Activated CD4-positive, alpha-beta T cell treated with anti-CD3 and anti-CD28 coated beads, Interleukin-2, amount 50 U/mL, for 24 hours (primary cell): ENCODE measurements around the gene BABAM1.
A peak's percentile ranks its signal among the peaks of the same experiment; 100 is the strongest.

Source experiments
- DNase-seq, 2 donors: peaks; one replicate each; pipeline ENCODE4 v3.0.0-alpha.2; 2020; ENCODE audit warnings: low read depth in 1 of 2, low spot score in 1 of 2

BABAM1 gene

GRCh38 chr19:17243211-17243829 lies 23.9 kb upstream of the BABAM1 start:
- no peak for DNase-seq

DNA sequence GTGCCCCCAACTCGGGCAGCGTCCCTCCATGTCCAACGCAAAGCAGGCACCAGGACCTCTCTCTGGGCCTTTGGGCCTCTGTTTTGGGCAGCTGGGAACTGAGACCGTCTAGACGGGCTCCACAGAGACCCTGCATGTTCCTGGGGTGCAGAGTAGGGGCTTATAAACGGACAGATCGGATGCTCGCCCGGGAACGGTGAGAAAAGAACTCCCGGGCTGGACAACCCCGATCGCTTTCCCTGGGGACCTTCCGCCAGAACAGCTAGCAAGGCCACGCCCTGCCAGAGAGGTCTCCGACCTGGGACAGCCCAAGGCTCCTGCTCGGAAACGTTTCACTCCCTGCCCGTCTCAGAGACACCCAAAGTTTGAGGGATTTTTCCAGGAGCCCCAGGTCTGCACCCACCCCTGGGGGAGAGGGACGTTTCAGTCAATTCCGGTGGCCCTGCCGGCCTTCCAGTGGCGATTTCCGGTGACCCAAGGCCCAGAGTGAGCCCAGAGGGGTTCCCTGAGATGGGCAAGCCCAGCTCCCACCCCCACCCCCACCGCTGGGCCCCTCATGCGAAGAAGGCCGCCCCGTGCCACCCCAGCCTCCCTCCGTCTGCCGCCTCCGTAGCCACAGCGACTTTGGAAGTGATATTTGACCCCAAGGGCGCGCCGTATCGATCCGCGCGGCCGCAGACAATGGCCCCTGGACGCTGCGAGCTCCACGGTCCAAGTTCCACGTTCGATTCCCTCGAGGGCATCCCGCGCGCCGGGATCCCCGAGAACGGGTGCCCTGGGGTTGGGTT lies 23.2 kb upstream of the BABAM1 start:
- DNase-seq, result no peak

- DNase-seq, result no peak
Measured at GRCh38 chr19:17244618-17245534, 22.4 kb upstream of the BABAM1 start.

DNA sequence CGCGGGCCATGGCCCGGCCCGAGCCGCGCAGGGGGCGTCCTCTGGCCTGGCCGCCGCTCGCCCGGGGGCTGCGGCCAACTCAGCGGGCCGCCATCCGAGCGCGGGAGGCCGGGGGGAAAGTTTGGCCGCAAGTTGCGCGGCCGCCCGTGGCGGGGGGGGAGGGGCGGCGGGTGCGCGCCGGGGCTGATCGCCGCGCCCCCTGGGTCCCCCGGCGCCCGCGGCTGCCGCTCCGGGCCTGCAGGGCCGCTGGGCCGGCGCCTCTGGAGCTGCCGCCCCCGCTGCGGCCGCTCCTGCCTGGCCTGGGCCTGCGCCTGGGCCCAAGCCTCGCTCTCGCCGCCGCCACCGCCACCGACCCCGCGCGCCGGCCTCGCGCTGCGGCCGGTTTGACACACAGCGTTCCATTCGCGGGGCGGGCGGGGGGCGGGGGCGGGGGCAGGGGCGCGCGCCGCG lies 21.7 kb upstream of the BABAM1 start, which contains the start of gene NR2F6:
NR2F6 (minus strand) TSS at position 385 of the 450 bp plus-strand sequence. CDS start 699 bp downstream, outside the sequence.
- no peak for DNase-seq

GRCh38 chr19:17246681-17247425 lies 20.4 kb upstream of the BABAM1 start:
- no peak for DNase-seq

DNA sequence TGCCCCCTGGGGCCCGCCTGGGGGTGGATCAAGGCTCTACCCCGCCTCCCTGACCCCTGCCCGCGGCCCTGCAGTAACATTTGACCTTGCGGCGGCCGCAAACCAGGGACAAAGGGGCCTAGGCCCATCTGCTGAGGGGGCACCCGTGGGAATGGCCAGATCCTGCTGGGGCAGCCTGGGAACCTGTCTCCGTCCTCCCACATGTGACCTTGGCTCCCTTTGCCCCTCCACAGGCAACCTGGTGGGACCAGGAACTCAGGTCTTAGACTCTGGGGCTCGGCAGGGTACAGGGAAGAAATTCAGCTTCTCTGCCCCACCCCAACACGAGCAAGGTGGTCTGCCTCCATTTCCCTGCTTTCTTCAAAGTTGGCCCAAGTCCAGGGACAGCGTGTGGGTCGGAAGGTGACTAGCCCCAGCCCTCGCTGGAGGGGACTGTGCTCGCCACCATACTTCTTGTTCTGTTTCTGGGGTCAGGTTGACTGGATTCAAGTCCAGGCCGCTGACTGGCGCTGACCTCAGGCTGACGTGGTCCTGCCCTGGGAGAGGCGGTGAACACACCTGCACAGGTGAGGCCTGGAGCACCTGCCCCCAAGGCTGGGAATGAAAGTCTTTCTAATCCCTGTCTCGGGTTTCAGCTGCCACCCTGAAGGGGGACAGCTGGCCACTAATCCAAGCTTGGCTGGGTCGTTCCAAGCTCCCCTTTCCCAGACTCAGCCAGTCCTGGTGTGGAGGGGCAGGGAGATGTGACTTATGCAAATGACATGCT lies 19.0 kb upstream of the BABAM1 start:
- no peak for DNase-seq

- DNase-seq, result no peak
Measured at GRCh38 chr19:17249887-17250548, 17.2 kb upstream of the BABAM1 start.

DNA sequence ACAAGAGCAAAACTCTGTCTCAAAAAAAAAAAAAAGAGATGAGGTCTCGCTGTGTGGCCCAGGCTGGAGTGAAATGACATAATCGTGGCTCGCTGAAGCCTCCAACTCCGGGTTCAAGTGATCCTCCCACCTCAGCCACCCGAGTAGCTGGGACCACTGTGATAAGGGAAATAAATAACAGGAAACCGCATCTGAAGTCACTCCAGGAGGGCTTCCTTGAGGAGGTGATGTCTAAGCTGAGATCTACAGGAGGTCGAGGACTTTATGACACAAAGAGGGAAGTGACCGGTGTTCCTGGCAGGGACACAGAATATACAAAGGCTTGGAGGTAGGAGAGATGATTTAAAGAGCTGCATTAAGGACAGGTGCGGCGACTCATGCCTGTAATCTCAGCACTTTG lies 12.6 kb upstream of the BABAM1 start:
- no peak for DNase-seq

DNA sequence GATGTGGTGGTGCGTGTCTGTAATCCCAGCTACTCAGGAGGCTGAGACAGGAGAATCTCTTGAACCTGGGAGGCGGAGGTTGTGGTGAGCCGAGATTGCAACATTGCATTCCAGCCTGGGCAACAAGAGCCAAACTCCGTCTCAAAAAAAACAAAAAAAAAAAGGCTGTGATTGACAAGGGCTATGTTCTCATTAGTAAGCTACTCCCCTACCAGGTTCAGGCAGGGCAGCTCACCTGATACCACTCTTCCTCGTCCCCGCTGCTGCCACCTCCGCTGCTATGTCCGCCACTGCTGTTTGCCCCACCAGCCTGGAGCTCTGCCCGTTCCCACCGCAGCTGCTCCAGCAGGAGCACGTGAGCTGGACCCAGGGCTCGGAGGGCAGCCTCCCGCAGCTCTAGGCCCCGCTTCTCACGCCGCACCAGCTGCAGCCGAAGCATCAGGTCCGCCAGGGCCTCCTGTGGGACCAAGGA lies 12.1 kb upstream of the BABAM1 start:
- DNase-seq, result no peak

- DNase-seq, result no peak
Measured at GRCh38 chr19:17256130-17256529, 11.1 kb upstream of the BABAM1 start.

GRCh38 chr19:17259118-17259780 lies 8.0 kb upstream of the BABAM1 start:
- DNase-seq, result no peak

GRCh38 chr19:17259934-17260333 lies 7.3 kb upstream of the BABAM1 start:
- DNase-seq, result no peak

- DNase-seq, result peak; percentile 87 to 91
Measured at GRCh38 chr19:17260842-17261325, 6.4 kb upstream of the BABAM1 start.

DNA sequence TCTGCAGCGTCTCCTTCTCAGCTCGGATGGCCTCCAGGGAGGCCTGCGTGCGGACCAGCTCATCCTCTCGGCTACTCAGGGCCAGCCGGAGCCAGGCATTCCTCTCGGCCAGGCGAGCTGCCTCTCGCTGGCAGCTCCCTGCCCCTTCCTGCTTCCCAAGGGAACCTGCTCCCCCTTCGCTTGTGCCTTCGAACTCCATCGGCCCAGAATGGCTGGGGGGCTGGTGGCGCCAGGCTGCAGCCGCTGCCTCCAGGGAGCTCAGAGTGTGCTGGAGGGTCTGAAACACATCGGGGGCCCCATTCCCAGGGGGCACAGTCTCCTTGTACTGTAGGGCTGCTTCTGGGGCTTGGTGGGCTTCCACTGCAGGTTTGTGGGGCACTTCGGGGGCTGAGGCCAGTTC lies 4.7 kb upstream of the BABAM1 start:
- no peak for DNase-seq

GRCh38 chr19:17263712-17264640 lies 3.3 kb upstream of the BABAM1 start:
- no peak for DNase-seq

GRCh38 chr19:17264641-17264979 lies 2.6 kb upstream of the BABAM1 start, which contains the start of gene USHBP1:
Gene USHBP1, minus strand, starts transcription at chr19:17264745. Its CDS starts 446 bp downstream, at chr19:17264299.
- DNase-seq, result no peak

- DNase-seq, result no peak
Measured at GRCh38 chr19:17266026-17266425, 1.2 kb upstream of the BABAM1 start.

- no peak for DNase-seq
Measured at GRCh38 chr19:17266589-17266974, 661 bp upstream of the BABAM1 start.
